Liver (tissue), 9 donors: Measurements from ENCODE around the gene SPECC1L. TPM values are rescaled to one million over a fixed set of nuclear protein-coding genes. Genes with fewer than 3 reads are reported as not detected.

Experiments
- DNase-seq: peaks from one replicate; pipeline ENCODE4 v3.0.0-alpha.2; 2017; ENCODE audit warnings: low spot score
- H3K27ac ChIP-seq, 2 donors: one replicate each; pipeline ENCODE4 v1.7.0; 2013; ENCODE audit warnings: inconsistent platforms in 2 of 2, low read length in 2 of 2, control low read depth in 1 of 2, low read depth in 1 of 2, mild to moderate bottlenecking in 1 of 2
- H3K27me3 ChIP-seq, 4 donors: one replicate each; pipeline versions ENCODE4 v1.6.1 to v1.7.0; 2013; ENCODE audit warnings: low read length in 3 of 4, inconsistent platforms in 1 of 4, mild to moderate bottlenecking in 1 of 4, moderate library complexity in 1 of 4; ENCODE audit not compliant: control insufficient read depth in 4 of 4, insufficient read depth in 4 of 4
- H3K36me3 ChIP-seq, 4 donors: one replicate each; pipeline versions ENCODE4 v1.6.1 to v1.7.0; 2013; ENCODE audit warnings: low read length in 3 of 4, mild to moderate bottlenecking in 3 of 4, low read depth in 1 of 4, moderate library complexity in 1 of 4; ENCODE audit not compliant: control insufficient read depth in 4 of 4, insufficient read depth in 3 of 4
- H3K4me1 ChIP-seq, 4 donors: one replicate each; pipeline versions ENCODE4 v1.6.1 to v1.7.0; 2013; ENCODE audit warnings: low read length in 3 of 4, mild to moderate bottlenecking in 3 of 4, moderate library complexity in 1 of 4; ENCODE audit not compliant: control insufficient read depth in 4 of 4, insufficient read depth in 4 of 4
- H3K4me3 ChIP-seq, 3 donors: one replicate each; pipeline versions ENCODE4 v1.6.1 to v1.7.0; 2013; ENCODE audit warnings: low read length in 3 of 3, control low read depth in 1 of 3, low read depth in 1 of 3, mild to moderate bottlenecking in 1 of 3
- H3K9ac ChIP-seq, 2 donors: one replicate each; pipeline ENCODE4 v1.7.0; 2013; ENCODE audit warnings: low read length in 2 of 2, mild to moderate bottlenecking in 2 of 2, moderate library complexity in 2 of 2, control low read depth in 1 of 2, low read depth in 1 of 2
- H3K9me3 ChIP-seq, 4 donors: one replicate each; pipeline versions ENCODE4 v1.6.1 to v1.7.0; 2013; ENCODE audit warnings: low read length in 3 of 4; ENCODE audit not compliant: control insufficient read depth in 4 of 4
- FOXA1 ChIP-seq: IDR thresholded peaks from 2 replicates; pipeline ENCODE4 v1.6.1; 2016; ENCODE audit warnings: antibody characterized with exemption
- HNF4A ChIP-seq, 2 donors: conservative IDR thresholded peaks; 2 replicates each; pipeline ENCODE4 v1.6.1; 2016; ENCODE audit warnings: antibody characterized with exemption in 2 of 2, mild to moderate bottlenecking in 2 of 2
- JUND ChIP-seq, 2 donors: IDR thresholded peaks; 2 replicates each; pipeline ENCODE4 v1.6.1; 2016; ENCODE audit warnings: antibody characterized with exemption in 2 of 2
- NR2F2 ChIP-seq: IDR thresholded peaks from 2 replicates; pipeline ENCODE4 v1.6.1; 2016; ENCODE audit warnings: antibody characterized with exemption
- RAD21 ChIP-seq, 2 donors: IDR thresholded peaks; 2 replicates each; pipeline ENCODE4 v1.6.1; 2016; ENCODE audit warnings: antibody characterized with exemption in 2 of 2, mild to moderate bottlenecking in 2 of 2
- RXRA ChIP-seq, 2 donors: IDR thresholded peaks; 2 replicates each; pipeline ENCODE4 v1.6.1; 2017 to 2018; ENCODE audit warnings: antibody characterized with exemption in 2 of 2, mild to moderate bottlenecking in 1 of 2
- SP1 ChIP-seq: IDR thresholded peaks from 2 replicates; pipeline ENCODE4 v1.6.1; 2018; ENCODE audit warnings: antibody characterized with exemption, mild to moderate bottlenecking
- TAF1 ChIP-seq: conservative IDR thresholded peaks from 2 replicates; pipeline ENCODE4 v1.6.1; 2016; ENCODE audit warnings: antibody characterized with exemption, mild to moderate bottlenecking
- YY1 ChIP-seq: IDR thresholded peaks from 2 replicates; pipeline ENCODE4 v1.6.1; 2016; ENCODE audit warnings: antibody characterized with exemption, mild to moderate bottlenecking
- ZBTB33 ChIP-seq: IDR thresholded peaks from 2 replicates; pipeline ENCODE4 v1.6.1; 2016; ENCODE audit warnings: antibody characterized with exemption
- WGBS: extraction: QIAGEN DNeasy Blood & Tissue Kit; methylation state at CpG from one replicate; pipeline ENCODE4 v1.1.7; 2013; 5-methylcytosine and 5-hydroxymethylcytosine counted together
- polyA plus RNA-seq, 2 donors: library from polyadenylated mRNA; stranded (reverse) in 1 of 2; unstranded in 1 of 2; fragments of 200-250 nt in 1 of 2; fragments of >200 nt in 1 of 2; fragmentation: Nextera tagmentation in 1 of 2; extraction: Ambion mirVana in 1 of 2; gene quantifications; one replicate each; pipeline versions ENCODE4 v1.2.1 to v1.2.3, GENCODE V29; 2013 to 2015
- total RNA-seq, 2 donors: library from RNA; depleted of rRNA; stranded (reverse); fragments of >200 nt; gene quantifications; one replicate each; pipeline ENCODE4 v1.2.3, GENCODE V29; 2014
- TF ChIP-seq, protein P1 (sequence below): IDR thresholded peaks from 2 replicates; pipeline ENCODE4 v1.6.1; 2016; ENCODE audit warnings: antibody characterized with exemption
- TF ChIP-seq, protein P2 (sequence below): fragments of 150-350 bp; IDR thresholded peaks from 2 replicates; pipeline ENCODE4 v1.5.1; 2017; ENCODE audit warnings: improper control_type of control experiment, low read depth, low read length; ENCODE audit not compliant: missing input control
- TF ChIP-seq, protein P3 (sequence below): IDR thresholded peaks from 2 replicates; pipeline ENCODE4 v1.6.1; 2016; ENCODE audit warnings: antibody characterized with exemption
- TF ChIP-seq, protein P4 (sequence below): IDR thresholded peaks from 2 replicates; pipeline ENCODE4 v1.6.1; 2016; ENCODE audit warnings: antibody characterized with exemption, mild to moderate bottlenecking
- donor health status: healthy.
- donor health status: healthy.
- donor health status: healthy.
- donor health status: healthy.
- donor health status: healthy.

SPECC1L gene
- total and polyA plus RNA-seq, 4 donors: 5.4 to 22.3 (median 12.3) TPM

GRCh38 chr22:24400034-24400725, 129.5 kb downstream of the SPECC1L start:
- H3K4me3 ChIP-seq: no peak overlapping the region

DNA sequence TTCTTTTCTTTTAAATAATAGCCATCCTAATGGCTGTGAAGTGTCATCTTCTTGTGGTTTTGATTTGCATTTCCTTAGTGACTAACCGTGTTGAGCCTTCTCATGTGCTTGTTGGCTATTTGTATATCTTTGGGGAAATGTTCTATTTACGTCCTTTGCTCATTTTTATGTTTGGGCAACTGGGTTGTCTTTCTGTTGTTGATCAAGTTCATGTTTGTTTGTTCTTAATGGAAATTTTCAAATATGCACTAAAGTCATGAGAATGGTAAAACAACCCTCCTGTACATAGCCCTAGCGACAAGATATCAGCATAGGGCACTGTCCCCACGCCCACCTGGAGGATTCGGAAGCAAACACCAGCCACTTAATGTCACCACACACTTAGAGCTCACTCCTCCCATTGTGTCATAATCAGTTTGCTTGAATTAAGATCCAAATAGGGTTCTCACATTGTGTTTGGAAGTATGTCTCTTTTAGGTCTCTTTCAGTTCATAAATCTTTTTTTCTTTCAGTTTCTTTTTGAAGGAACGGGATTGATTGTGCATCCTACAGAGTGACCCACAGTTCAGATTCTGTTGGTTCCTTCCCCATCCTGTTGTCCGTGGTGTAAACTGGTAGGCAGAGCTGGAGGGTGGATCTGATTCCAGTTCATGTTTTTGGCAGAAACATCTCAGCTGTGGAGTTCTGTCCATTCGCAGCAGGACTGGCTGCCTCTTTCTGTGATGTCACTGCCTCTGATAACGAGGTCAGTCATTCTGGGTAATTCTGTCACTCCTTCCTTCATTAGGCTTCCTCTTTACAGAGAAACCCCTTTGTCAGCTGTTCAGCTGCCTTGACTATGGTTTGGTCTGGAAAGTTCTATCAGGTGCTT, 130.3 kb downstream of the SPECC1L start:
- H3K36me3 ChIP-seq: peaks cover 0 to 20% (median 9%) of the 10 kb centered on the region in 4 donors
- H3K27ac ChIP-seq: peak overlapping the region; percentile 33 to 72
- 67% methylated on average over 9 of the region's 9 CpGs for WGBS
- H3K9ac ChIP-seq: no peak overlapping the region
- no peaks in the 10 kb centered on the region for H3K27me3 ChIP-seq
- H3K4me1 ChIP-seq: peaks cover 0 to 2% (median 0%) of the 10 kb centered on the region in 4 donors
- H3K4me3 ChIP-seq: no peak overlapping the region
- H3K9me3 ChIP-seq: no peaks in the 10 kb centered on the region
- DNase-seq: no peak
- TF ChIP-seq YY1 (no peak), HNF4A (conservative IDR thresholded peaks at IDR 0.05) (no peak), RXRA (IDR thresholded peaks at IDR 0.05) (no peak), ZBTB33 (no peak), JUND (IDR thresholded peaks at IDR 0.05) (no peak), RAD21 (IDR thresholded peaks at IDR 0.05) (no peak)
- TF ChIP-seq, protein P1, sequence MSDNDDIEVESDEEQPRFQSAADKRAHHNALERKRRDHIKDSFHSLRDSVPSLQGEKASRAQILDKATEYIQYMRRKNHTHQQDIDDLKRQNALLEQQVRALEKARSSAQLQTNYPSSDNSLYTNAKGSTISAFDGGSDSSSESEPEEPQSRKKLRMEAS: no peak
- TF ChIP-seq, protein P2, sequence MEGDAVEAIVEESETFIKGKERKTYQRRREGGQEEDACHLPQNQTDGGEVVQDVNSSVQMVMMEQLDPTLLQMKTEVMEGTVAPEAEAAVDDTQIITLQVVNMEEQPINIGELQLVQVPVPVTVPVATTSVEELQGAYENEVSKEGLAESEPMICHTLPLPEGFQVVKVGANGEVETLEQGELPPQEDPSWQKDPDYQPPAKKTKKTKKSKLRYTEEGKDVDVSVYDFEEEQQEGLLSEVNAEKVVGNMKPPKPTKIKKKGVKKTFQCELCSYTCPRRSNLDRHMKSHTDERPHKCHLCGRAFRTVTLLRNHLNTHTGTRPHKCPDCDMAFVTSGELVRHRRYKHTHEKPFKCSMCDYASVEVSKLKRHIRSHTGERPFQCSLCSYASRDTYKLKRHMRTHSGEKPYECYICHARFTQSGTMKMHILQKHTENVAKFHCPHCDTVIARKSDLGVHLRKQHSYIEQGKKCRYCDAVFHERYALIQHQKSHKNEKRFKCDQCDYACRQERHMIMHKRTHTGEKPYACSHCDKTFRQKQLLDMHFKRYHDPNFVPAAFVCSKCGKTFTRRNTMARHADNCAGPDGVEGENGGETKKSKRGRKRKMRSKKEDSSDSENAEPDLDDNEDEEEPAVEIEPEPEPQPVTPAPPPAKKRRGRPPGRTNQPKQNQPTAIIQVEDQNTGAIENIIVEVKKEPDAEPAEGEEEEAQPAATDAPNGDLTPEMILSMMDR: no peak
- TF ChIP-seq, protein P3, sequence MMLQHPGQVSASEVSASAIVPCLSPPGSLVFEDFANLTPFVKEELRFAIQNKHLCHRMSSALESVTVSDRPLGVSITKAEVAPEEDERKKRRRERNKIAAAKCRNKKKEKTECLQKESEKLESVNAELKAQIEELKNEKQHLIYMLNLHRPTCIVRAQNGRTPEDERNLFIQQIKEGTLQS: no peak

More at GRCh38 chr22:24400034-24400725, 129.5 kb downstream of the SPECC1L start:
- H3K27me3 ChIP-seq: no peaks in the 10 kb centered on the region
- peaks cover 0 to 21% (median 12%) of the 10 kb centered on the region in 4 donors for H3K36me3 ChIP-seq
- 78% methylated on average over 8 of the region's 8 CpGs for WGBS
- H3K9me3 ChIP-seq: no peaks in the 10 kb centered on the region
- DNase-seq: no peak
- H3K4me1 ChIP-seq: peaks cover 0 to 2% (median 0%) of the 10 kb centered on the region in 4 donors
- TF ChIP-seq TAF1: no peak
- TF ChIP-seq FOXA1: no peak
- TF ChIP-seq NR2F2: no peak
- TF ChIP-seq, protein P4, sequence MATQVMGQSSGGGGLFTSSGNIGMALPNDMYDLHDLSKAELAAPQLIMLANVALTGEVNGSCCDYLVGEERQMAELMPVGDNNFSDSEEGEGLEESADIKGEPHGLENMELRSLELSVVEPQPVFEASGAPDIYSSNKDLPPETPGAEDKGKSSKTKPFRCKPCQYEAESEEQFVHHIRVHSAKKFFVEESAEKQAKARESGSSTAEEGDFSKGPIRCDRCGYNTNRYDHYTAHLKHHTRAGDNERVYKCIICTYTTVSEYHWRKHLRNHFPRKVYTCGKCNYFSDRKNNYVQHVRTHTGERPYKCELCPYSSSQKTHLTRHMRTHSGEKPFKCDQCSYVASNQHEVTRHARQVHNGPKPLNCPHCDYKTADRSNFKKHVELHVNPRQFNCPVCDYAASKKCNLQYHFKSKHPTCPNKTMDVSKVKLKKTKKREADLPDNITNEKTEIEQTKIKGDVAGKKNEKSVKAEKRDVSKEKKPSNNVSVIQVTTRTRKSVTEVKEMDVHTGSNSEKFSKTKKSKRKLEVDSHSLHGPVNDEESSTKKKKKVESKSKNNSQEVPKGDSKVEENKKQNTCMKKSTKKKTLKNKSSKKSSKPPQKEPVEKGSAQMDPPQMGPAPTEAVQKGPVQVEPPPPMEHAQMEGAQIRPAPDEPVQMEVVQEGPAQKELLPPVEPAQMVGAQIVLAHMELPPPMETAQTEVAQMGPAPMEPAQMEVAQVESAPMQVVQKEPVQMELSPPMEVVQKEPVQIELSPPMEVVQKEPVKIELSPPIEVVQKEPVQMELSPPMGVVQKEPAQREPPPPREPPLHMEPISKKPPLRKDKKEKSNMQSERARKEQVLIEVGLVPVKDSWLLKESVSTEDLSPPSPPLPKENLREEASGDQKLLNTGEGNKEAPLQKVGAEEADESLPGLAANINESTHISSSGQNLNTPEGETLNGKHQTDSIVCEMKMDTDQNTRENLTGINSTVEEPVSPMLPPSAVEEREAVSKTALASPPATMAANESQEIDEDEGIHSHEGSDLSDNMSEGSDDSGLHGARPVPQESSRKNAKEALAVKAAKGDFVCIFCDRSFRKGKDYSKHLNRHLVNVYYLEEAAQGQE: no peak
- TF ChIP-seq SP1: no peak
- no peak for TF ChIP-seq ZBTB33
- no peak for TF ChIP-seq RXRA (IDR thresholded peaks at IDR 0.05)
- peak overlapping the region in 1 of 2 donors; percentile 33 for H3K27ac ChIP-seq
- no peak overlapping the region for H3K9ac ChIP-seq
